GM12801 (cell line): Measurements from ENCODE around the gene TESK1.

Source experiments
- CTCF ChIP-seq: IDR thresholded peaks from one replicate; pipeline ENCODE4 v1.5.1; 2011; ENCODE audit warnings: control low read depth; ENCODE audit not compliant: insufficient read length; ENCODE audit errors: extremely low read depth

TESK1 gene

GRCh38 chr9:35629597-35629996 lies 24.5 kb downstream of the TESK1 start:
- TF ChIP-seq CTCF: no peak

- no peak for TF ChIP-seq CTCF
These were observed 30.7 kb downstream of the TESK1 start for GRCh38 chr9:35635730-35636129.

GRCh38 chr9:35636135-35636876 lies 31.2 kb downstream of the TESK1 start:
- TF ChIP-seq CTCF: no peak

GRCh38 chr9:35639631-35640030 lies 34.6 kb downstream of the TESK1 start:
- TF ChIP-seq CTCF: no peak

GRCh38 chr9:35643046-35643445 lies 38.0 kb downstream of the TESK1 start:
- TF ChIP-seq CTCF: no peak

- TF ChIP-seq CTCF: no peak
These were observed 41.1 kb downstream of the TESK1 start for GRCh38 chr9:35646153-35646532.

- TF ChIP-seq CTCF: no peak
These were observed 41.6 kb downstream of the TESK1 start for GRCh38 chr9:35646533-35647265.
